CD4-positive, alpha-beta T cell treated with Interleukin-10 for 1 hour (primary cell): ENCODE measurements around the gene DUOXA2.

Experiments
- DNase-seq: peaks from one replicate; pipeline ENCODE4 v3.0.0-alpha.2; 2020

The DUOXA2 gene

DNA sequence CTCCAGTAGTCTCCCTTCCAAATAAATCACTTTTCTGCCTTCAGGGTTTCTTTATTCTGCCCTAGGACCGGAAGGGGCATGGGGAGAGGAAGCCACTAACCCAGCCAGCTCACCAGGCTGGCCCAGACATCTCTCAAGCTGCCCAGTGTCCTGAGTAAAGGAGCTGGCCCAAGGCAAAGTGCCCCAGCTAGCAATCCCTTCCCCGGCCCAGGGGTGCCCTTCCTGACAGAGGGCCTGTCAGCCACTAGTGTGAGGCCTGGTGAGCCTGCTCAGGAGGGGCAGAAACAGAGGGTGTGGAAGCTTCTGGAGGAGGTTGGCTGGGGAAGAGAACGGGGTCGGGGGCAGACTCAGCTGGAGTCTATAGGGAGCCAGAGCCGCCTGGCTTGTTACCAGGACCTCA lies 51.4 kb downstream of the DUOXA2 start:
- no peak for DNase-seq

DNA sequence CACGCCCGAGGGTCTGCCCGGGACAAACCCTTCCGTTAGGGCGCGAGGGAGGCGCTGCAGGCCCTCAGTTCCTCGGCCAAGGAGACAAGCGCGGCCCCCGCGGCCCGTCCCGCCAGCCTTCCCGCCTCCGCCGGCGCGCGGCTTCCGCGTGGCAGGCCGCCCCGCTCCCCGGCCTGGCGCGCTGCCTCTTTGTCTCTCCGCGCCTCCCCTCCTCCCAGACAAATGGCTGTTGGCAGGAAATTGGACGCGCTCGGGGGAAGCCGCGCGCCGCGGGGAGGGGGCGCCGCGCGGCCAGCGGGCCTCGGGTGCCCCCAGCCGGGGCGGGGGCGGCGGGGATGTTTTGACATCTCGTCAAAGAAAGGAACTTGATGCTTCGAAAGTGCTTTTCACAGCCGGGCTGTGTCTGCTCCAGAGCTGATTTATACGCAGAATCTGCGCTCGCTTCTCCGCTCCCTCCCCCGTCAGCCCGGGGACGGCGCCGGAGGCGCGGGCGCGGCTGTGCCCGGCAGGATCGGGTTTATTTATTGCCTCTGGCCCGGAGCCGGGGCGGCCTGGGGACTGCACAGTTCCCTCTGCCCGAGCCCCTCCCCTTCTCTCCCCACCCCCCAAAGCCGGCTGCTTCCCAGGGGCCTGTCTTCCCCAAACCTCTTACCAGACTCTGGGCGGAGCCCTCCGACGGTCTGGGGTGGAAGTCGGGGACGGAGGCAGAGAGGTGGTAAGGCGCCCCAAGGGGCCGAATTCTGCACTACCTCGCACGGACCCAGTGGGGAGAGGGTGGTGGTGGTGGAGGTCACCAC lies 52.9 kb downstream of the DUOXA2 start:
- DNase-seq: peak; percentile 87

DNA sequence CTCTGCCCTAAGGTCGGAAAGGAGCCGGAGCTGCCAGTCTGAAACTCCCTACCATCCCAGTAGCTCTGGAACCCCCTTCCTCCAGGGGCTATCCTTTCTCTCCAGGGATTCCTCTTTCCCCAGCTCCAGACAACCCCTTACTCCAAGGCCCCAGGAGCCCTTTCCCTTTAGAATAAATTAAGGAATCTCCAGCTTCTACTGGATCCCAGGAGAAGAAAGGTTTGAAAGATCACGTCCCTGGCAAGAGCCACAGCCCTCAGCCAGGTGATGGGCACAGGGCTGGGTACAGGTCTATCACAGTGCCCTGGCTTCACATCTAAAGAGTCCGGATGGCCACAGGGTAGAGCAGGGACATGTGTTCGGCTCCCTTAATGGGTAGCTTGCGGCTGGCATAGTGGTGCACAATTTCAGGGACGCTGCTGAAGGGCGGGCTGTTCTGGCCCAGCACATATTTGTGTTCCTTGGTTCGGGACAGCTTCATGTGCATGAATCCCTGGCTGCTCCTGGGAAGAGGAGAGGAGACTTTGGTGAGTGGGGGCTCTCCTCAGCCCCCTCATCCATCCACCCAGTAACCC lies 53.6 kb downstream of the DUOXA2 start:
- DNase-seq: no peak
